GM18517 (cell line): ENCODE results near the gene CDKN1B.

Source experiments
- ATAC-seq: cut with Tn5 transposase; IDR thresholded peaks from one replicate; pipeline ENCODE4 v1.9.1; 2021; ENCODE audit warnings: mild to moderate bottlenecking, moderate library complexity; ENCODE audit not compliant: unreplicated experiment

Gene CDKN1B

DNA sequence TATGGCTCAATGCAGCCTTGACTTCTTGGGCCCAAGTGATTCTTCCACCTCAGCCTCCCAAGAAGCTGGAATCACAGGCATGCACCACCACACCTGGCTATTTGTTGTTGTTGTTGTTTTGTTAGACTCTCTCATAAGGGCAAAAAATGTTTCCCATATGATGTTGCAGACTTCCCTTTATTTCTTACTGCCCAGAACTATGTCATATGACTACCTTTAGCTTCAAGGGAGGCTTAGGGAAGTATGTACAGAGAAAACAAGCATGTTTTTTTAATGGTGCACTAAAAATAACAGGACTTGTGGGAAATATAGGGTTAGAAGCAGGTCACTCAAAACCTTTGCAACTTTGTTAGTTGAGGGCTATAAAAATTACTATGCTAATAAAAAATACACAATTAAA lies 16.9 kb upstream of the CDKN1B start:
- no peak for ATAC-seq

DNA sequence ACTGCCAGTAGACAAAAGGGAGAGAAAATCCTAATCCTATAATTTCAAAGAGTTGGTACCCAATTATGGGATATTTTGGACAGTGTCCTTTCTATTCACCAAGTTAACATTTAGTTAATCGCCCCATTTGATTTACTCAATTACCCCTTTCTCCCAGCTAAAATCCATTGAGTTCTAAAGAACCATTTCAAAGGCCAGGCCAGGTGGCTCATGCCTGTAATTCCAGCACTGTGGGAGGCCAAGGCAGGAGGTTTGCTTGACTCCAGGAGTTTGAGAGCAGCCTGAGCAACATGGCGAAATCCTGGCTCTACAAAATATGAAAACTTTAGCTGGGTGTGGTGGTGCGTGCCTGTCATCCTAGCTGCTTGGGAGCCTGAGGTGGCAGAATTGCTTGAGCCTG lies 15.7 kb upstream of the CDKN1B start:
- no peak for ATAC-seq

DNA sequence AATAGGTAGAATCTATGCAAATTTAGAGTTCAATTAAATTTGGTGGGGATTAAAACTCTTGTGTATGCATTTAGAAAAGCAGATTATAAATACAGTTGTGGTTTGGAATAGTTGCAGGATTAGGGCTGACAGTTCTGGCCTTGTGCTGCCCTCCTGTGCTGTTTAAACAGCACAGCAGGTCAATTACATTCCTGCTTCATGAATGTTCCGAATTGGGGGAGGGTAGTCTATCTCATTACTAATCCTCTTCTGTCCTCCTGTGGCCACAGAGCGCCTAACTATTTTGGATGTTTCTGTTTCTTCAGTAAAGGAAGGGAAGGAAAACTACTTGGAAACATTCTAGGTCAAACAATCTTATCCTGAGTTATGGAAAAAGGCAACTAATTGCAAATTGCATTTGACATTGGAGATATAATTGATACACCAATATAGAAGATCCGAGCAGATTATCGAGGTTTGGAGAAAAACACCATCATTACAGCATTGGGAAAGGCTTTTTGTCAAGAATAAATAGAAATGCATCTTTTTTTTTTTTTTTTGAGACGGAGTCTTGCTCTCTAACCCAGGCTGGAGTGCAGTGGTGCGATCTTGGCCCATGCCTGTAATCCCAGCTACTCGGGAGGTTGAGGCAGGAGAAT lies 12.5 kb upstream of the CDKN1B start:
- ATAC-seq = no peak

DNA sequence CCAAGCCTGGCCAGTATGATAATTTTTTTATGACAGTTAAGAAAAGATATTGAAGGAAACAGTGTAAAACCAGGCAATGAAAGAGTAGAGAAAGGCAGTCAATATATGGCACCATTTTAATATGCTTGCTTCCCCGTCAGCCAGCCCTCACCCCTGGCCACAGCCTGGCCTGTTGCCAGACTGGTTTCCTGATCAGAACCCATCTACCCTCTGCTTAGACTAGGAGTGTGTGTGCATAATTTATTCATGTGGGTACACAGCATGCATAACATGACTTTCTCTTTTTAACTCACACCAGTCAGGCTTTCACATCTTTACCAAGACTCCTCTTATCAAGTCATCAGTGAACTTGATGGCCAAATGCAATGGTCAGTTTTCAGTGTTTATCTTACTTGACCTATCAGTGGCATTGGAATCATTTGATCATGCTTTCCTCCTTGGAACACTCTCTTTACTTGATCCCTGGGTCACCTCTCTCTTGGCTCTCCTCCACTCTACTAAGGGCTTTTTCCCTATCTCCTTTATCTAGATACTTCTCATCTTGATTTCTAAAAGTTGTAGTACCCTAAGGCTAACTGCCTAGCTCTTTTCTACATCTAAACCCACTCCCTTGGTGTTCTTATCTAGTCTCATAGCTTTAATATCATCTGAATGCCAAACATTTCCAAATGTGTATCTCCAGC lies 11.2 kb upstream of the CDKN1B start:
- no peak for ATAC-seq

DNA sequence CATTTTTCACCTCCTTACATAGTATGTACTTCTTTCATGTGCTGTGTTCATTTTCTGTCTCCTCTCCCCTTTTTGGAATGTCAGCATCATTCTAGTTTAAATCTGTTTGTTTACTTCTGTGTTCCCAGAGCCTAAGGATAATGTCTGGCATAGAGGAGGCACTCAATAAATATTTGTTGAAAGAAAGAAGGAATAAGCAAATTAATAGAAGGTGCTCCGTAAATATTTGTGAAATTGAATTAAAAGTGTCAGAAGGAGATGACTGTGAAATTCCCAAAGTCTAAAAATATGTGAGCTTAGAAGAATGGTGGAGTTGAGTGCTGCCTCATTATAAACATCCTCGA lies 3.3 kb upstream of the CDKN1B start:
- no peak for ATAC-seq

DNA sequence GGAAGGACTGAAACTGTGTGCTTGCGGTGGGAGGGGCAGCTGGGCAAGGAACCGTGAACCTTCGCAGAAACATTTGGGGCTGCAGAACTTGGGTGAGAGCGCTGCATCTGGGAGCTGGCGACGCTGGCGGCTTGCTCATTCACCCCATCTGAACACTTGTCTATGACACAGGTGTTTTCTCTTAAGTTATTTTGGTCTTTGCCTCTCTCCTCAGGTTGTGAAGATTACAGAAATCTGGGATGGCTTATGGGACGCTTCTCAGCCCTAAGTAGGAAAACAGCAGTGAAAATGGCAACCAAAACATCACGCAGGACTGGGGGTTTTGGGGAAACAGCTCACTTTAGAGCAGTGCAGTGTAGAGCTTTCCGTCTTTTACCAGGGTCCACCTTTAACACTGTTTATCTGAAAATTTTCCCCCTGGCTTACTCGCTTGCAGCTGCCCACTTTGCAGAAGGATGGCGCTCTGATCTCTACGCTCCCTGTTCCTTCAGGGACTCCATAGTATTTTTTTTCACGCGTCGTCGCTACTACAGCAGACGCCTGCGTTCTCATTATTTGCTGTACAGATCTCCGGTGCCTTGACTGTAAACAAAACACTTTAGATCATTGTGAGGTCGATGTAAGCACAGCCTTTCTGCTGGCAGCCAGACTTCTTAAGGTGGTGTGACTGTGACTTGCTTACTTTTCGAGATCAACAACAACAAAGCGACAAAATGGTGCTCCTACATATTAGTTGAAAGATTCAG lies 2.7 kb upstream of the CDKN1B start:
- ATAC-seq = no peak

DNA sequence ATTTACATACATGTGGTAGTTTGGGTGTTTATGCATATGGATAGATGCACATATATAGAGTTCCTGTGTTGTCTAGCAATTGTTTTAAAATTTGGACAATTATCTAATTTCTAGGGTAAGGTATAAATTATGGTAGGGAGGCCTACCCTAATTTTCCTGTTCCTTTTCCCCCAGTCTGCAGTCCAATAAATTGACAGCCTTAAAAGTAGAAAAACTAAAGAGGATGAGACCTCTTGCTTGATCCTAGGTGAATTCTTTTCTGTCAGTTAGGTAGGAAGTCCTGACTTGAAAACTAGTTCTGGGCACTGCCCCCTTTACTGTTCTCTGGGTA lies 2.1 kb upstream of the CDKN1B start:
- no peak for ATAC-seq

DNA sequence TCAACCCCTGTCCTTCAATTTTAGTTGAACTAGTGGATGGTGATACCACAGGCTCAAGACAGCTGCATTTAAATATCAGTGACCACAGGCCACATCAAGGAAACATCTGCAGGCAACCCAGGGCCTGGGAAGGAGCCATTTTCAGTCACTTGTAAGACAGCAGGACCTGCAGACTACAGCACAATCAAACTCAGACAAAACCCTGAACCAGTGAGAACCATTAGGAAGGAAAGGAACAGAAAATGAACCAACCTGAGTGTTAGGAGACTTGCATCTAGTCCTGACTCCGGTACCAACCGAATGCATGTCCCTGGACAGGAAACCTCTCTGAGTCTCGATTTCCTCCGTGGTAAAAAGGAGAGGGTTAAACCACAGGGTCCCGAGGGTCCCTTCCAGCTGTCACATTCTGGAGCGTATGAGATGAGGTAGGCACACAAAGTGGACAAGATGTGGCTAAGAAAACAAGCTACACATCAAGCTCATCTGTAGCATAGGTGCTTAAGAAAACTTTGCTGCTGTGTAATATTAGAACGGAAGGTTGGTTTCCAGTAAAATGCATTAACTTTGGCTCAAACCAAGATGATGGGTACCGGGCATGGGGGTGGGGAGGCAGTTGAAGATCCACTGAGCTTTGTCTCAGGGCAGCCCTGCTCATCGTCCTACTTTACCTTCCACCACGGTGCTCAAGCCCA lies 1.6 kb upstream of the CDKN1B start:
- peak; percentile 43 for ATAC-seq

DNA sequence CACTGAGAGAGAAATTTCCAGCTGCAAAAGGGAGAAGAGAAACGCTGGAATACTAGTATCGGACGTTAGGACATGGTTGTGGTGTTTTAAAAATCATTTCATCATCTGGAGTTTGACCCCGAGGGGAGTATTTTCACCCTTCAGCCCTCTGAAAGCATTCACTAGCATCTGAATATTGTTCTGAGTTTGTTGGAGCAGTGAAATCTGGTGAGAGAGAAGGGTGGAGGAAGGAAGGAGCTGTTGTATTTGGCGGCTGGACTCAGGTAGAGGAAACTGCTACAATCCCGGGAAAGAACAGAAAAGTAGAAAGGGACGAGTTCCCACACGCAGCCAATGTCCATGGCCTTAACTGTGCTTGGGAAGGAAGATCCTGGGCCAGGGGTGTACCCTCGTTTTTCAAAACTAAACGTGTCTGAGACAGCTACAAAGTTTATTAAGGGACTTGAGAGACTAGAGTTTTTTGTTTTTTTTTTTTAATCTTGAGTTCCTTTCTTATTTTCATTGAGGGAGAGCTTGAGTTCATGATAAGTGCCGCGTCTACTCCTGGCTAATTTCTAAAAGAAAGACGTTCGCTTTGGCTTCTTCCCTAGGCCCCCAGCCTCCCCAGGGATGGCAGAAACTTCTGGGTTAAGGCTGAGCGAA lies 896 bp upstream of the CDKN1B start:
- ATAC-seq = no peak

DNA sequence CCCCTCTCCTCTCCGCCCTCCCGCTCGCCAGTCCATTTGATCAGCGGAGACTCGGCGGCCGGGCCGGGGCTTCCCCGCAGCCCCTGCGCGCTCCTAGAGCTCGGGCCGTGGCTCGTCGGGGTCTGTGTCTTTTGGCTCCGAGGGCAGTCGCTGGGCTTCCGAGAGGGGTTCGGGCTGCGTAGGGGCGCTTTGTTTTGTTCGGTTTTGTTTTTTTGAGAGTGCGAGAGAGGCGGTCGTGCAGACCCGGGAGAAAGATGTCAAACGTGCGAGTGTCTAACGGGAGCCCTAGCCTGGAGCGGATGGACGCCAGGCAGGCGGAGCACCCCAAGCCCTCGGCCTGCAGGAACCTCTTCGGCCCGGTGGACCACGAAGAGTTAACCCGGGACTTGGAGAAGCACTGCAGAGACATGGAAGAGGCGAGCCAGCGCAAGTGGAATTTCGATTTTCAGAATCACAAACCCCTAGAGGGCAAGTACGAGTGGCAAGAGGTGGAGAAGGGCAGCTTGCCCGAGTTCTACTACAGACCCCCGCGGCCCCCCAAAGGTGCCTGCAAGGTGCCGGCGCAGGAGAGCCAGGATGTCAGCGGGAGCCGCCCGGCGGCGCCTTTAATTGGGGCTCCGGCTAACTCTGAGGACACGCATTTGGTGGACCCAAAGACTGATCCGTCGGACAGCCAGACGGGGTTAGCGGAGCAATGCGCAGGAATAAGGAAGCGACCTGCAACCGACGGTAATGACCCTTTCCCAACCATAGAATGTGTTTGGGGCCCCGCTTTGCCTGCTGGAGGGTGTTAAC lies 615 bp downstream of the CDKN1B start:
- ATAC-seq = no peak

DNA sequence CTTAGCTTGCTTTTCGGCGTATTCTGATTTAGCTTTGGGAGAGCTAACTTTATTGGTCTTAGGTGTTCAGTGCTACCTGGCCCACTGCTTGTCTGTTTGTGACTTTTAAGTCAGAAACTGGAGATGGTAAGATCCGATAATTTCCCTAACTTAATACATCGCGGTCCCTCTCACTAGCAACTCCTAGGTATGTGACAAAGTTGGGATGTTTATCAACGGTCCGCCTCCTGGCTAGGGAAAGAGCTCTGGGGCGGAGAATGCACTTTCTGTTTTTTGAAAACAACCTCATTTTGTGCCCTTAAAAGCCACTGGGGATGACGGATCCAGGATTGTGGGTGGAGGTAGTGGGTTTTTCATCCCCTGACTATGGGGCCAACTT lies 1.2 kb downstream of the CDKN1B start:
- ATAC-seq = no peak

DNA sequence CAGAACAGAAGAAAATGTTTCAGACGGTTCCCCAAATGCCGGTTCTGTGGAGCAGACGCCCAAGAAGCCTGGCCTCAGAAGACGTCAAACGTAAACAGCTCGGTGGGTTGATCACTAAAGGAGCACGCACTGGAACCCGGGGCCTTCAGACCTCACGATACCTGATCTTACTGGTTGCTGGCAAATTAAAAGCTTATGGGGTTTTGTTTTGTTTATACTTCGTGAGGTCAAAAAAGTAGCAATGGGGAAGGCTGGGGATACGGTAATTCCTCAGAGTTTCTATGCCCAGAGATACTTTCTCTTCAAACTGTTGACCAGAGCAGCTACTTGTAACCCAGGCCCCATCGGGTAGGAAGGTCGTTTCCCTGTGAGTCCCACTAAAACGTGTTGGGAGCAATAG lies 1.7 kb downstream of the CDKN1B start:
- no peak for ATAC-seq

DNA sequence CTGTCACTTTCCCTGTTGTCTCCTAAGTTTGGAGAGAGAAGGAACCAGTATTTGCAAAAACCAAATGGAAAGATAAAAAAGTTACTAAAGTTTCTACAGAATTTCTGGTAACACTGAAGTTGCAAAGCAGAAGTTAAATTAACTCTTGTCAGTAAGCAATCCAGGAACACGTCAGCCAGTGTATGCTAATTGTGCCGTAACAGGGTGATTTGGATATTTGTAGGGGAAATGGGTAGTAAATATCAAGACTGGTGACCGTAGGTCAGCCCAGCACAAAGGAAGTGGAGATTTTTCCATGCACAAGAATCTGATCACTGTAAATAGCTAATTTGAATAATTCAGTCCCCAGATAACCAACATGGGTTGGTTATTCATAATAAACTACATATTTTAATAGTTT lies 2.3 kb downstream of the CDKN1B start:
- no peak for ATAC-seq

DNA sequence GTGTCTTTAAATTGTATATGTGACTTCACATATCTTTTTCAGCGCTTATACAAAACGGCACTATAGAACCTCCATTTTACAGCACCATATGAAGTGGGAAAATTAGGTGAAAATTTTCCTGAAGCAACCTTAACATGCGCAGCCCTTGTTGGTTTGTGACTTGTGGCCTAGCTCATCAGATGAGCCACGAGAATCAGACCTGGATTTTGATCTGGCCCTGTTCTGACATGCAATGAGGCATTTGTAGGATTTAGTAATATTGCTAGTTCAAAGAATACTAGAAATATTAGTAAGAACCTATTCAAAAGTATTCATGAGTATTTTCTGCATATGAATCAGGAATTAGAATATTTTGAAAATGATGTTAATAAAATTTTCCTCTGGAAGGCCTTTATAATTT lies 2.9 kb downstream of the CDKN1B start:
- ATAC-seq = no peak

DNA sequence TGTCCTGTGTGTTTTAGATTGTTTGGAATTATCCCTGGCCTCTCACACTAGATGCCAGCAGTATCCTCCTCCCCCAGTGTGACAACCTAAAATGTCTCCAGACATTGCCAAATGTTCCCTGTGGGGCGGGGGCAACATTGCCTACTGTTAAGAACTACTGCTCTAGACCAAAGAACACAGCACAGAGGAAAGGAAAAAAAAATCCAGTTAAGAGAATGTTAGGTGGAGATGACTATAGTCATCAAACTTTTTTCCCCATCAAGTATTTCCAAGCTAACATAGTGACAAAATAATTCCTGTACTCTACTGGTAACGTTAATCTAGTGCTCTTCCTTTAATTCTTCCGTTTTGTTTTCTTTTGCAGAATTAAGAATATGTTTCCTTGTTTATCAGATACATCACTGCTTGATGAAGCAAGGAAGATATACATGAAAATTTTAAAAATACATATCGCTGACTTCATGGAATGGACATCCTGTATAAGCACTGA lies 3.5 kb downstream of the CDKN1B start:
- ATAC-seq = no peak

DNA sequence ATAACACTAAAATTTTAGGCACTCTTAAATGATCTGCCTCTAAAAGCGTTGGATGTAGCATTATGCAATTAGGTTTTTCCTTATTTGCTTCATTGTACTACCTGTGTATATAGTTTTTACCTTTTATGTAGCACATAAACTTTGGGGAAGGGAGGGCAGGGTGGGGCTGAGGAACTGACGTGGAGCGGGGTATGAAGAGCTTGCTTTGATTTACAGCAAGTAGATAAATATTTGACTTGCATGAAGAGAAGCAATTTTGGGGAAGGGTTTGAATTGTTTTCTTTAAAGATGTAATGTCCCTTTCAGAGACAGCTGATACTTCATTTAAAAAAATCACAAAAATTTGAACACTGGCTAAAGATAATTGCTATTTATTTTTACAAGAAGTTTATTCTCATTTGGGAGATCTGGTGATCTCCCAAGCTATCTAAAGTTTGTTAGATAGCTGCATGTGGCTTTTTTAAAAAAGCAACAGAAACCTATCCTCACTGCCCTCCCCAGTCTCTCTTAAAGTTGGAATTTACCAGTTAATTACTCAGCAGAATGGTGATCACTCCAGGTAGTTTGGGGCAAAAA lies 4.1 kb downstream of the CDKN1B start:
- no peak for ATAC-seq

DNA sequence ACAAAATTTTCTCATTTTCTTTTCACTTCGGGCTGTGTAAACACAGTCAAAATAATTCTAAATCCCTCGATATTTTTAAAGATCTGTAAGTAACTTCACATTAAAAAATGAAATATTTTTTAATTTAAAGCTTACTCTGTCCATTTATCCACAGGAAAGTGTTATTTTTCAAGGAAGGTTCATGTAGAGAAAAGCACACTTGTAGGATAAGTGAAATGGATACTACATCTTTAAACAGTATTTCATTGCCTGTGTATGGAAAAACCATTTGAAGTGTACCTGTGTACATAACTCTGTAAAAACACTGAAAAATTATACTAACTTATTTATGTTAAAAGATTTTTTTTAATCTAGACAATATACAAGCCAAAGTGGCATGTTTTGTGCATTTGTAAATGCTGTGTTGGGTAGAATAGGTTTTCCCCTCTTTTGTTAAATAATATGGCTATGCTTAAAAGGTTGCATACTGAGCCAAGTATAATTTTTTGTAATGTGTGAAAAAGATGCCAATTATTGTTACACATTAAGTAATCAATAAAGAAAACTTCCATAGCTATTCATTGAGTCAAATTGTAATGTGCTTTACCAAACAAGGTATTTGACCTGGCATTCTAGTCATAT lies 4.8 kb downstream of the CDKN1B start:
- no peak for ATAC-seq

DNA sequence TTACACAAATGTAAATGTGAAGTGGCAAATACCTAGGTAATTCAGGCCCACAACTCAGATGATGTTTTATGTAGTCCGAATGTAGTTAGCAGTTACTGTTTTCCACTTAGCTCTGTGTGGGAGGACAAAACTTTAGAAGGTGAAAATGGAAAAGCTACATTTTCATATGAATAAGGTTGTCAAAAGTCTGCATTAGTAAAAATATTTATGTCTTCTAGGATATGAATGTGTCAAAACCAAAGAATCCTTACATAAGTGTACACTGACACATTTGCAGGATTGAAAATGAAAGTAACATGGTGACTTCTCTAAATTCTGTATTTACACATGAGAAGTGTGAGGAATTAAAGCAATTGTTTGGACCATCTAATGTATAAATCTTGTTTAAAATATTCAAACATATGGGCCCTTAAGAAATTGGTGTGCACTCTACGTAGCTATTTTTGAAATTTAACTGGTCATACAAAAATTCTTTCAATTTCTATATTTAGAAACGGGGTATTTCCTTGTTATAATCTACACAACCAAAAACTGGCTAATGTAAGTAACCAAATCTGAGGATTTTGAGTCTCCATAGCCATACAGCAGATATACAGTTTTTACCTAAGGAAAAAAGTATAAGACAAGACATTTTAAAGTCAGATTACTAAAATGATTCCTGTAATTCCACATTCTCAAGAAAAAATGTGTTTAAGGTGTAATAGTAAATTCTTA lies 5.4 kb downstream of the CDKN1B start:
- no peak for ATAC-seq

DNA sequence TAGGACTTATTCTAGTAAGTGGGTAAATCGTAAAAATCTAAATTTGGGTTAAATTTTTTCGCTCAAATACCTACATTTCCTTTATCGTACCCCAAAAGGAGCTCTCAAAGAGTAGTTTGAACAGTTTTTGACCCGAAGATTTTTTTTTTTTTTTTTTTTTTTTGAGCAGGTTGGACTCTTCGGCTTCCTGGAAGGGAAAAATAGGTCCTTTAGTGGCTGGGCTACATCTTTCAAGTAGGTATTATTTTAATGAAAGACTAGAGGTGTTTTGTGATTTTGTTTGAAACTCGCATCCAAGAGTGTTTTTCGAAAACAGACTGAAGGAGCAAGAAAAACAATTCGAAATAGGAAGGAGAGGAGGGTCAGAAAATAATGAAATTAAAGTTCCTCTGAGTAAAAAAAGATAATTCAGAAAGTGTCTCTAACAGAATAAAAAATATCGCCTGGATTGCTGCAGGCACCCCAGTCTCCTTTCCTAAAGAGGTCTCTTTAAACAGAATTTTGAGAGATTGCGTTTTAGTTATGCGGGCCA lies 6.0 kb downstream of the CDKN1B start:
- ATAC-seq = no peak
